Suprapubic skin (tissue), 4 donors: ENCODE data around the gene EMILIN3.
A peak's percentile ranks its signal among the peaks of the same experiment; 100 is the strongest.

Experiments
- EP300 ChIP-seq: sonication (generic); formaldehyde crosslinking; IDR thresholded peaks from one replicate; pipeline ENCODE4 v1.6.1; 2017; ENCODE audit warnings: antibody characterized with exemption
- POLR2A ChIP-seq, 2 donors: fragments of 450-650 bp; IDR thresholded peaks; one replicate each; pipeline ENCODE4 v1.6.1; 2017; ENCODE audit warnings: antibody characterized with exemption in 2 of 2, mild to moderate bottlenecking in 2 of 2, moderate library complexity in 2 of 2
- POLR2AphosphoS5 ChIP-seq, 3 donors: sonication (generic); formaldehyde crosslinking; IDR thresholded peaks; one replicate each; pipeline ENCODE4 v1.6.1; 2017; ENCODE audit warnings: antibody characterized with exemption in 3 of 3
- TF ChIP-seq, protein P1 (sequence below), 2 donors: fragments of 200-600 bp in 1 of 2; fragments of 450-650 bp in 1 of 2; sonication (generic) in 1 of 2; IDR thresholded peaks; one replicate each; pipeline ENCODE4 v1.5.1; 2016 to 2019; ENCODE audit warnings: antibody characterized with exemption in 2 of 2, mild to moderate bottlenecking in 1 of 2, moderate library complexity in 1 of 2

DNA sequence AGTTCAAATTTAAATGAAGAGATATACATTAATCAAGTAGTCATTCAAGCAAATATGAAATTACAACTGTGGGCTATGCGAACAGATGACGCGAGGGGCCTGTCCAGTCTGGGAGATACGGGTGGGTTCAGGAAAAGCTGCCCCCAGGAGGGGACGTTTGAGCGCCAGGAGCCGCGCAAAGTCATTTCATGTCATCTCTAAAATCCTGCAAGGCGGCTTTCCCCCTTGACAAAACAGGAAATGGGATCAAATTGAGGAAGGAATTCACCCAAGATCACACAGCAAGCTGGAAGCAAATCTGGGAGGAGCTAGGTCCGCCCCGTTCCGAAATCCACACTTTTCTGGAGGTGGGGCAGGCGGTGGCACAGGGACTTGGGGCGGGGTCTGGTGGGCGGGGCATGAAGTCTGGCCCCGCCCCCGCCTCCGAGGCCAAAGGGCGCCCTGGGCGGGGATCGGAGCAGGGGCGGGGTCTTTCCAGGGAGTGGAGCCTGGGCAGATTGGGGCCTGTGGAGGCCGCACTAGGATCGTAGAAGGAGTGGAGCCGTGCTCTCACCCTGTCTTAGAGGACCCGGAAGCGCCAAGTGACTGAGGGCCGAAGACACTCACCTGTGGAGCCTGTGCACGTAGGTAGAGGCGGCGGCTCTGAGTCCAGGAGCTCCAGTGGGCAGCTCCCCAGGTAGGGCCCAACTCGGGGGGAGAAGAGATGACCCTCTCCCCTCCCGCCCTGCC, 26.1 kb downstream of the EMILIN3 start, which contains the start of gene LPIN3:
- TF ChIP-seq, protein P1, sequence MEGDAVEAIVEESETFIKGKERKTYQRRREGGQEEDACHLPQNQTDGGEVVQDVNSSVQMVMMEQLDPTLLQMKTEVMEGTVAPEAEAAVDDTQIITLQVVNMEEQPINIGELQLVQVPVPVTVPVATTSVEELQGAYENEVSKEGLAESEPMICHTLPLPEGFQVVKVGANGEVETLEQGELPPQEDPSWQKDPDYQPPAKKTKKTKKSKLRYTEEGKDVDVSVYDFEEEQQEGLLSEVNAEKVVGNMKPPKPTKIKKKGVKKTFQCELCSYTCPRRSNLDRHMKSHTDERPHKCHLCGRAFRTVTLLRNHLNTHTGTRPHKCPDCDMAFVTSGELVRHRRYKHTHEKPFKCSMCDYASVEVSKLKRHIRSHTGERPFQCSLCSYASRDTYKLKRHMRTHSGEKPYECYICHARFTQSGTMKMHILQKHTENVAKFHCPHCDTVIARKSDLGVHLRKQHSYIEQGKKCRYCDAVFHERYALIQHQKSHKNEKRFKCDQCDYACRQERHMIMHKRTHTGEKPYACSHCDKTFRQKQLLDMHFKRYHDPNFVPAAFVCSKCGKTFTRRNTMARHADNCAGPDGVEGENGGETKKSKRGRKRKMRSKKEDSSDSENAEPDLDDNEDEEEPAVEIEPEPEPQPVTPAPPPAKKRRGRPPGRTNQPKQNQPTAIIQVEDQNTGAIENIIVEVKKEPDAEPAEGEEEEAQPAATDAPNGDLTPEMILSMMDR (IDR thresholded peaks at IDR 0.05) = peak in 1 of 2 donors; percentile 16
- TF ChIP-seq POLR2A (IDR thresholded peaks at IDR 0.05) (peak in 1 of 2 donors; percentile 31), POLR2AphosphoS5 (IDR thresholded peaks at IDR 0.05) (peak in 1 of 3 donors; percentile 31), EP300 (no peak)
